Rectal smooth muscle tissue (tissue), 1 donor: Measurements from ENCODE around the gene BNIP3.
A peak's percentile ranks its signal among the peaks of the same experiment; 100 is the strongest.

Experiments
- H3K27ac ChIP-seq: one replicate; pipeline ENCODE4 v1.7.0; 2013; ENCODE audit warnings: low read depth, low read length, inconsistent platforms
- H3K27me3 ChIP-seq: one replicate; pipeline ENCODE4 v1.7.0; 2013; ENCODE audit warnings: low read length; ENCODE audit not compliant: control insufficient read depth, insufficient read depth
- H3K36me3 ChIP-seq: one replicate; pipeline ENCODE4 v1.7.0; 2013; ENCODE audit warnings: low read length; ENCODE audit not compliant: control insufficient read depth, insufficient read depth
- H3K4me1 ChIP-seq: one replicate; pipeline ENCODE4 v1.7.0; 2013; ENCODE audit warnings: low read length; ENCODE audit not compliant: control insufficient read depth, insufficient read depth
- H3K4me3 ChIP-seq: one replicate; pipeline ENCODE4 v1.7.0; 2013; ENCODE audit warnings: low read length
- H3K9ac ChIP-seq: one replicate; pipeline ENCODE4 v1.7.0; 2013; ENCODE audit warnings: low read length

Gene BNIP3

DNA sequence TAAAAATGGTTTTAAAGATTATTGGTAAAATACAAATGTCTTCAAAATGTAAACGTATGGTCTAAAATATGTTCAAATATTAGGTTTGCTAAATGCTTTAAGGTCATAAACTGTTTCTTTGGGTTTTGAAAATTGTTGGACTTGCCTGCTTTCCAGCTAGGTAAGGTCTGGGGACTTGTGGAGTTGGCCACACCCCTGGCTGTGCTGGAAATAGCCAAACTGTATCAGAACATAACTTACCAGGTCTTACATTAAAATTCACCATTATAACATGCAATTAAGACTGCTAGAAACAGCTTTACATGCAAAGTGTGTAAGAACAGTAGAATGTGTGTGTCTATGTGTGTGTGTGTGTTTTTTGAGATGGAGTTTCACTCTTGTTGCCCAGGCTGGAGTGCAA is 29.7 kb upstream of the BNIP3 start:
- H3K9ac ChIP-seq: no peak overlapping the region
- peak overlapping the region; percentile 8 for H3K27ac ChIP-seq
- no peaks in the 10 kb centered on the region for H3K36me3 ChIP-seq
- H3K4me1 ChIP-seq: peaks cover 5% of the 10 kb centered on the region
- H3K27me3 ChIP-seq: no peaks in the 10 kb centered on the region
- H3K4me3 ChIP-seq: no peak overlapping the region

DNA sequence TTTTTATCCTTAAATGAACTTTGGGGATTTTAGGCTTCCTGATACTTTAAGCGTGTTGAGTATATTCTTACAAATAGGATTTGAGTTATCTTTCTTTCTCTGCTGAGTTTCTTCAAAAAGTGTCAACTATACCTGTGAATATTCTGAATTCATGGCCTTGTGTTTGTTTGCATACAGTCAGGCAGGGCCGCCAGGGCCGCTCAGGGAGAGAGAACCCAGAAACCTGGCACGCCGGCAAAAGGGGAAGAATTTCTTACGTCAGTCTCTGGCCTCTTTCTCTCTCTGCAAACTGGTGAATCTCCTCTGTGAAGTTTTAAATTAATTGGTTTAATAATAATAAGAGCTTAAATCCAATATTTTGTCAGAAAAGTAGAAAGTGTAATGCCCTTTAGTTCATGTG is 29.3 kb upstream of the BNIP3 start:
- peaks cover 5% of the 10 kb centered on the region for H3K4me1 ChIP-seq
- no peak overlapping the region for H3K9ac ChIP-seq
- H3K27ac ChIP-seq: no peak overlapping the region
- no peaks in the 10 kb centered on the region for H3K27me3 ChIP-seq
- H3K4me3 ChIP-seq: no peak overlapping the region
- H3K36me3 ChIP-seq: no peaks in the 10 kb centered on the region

DNA sequence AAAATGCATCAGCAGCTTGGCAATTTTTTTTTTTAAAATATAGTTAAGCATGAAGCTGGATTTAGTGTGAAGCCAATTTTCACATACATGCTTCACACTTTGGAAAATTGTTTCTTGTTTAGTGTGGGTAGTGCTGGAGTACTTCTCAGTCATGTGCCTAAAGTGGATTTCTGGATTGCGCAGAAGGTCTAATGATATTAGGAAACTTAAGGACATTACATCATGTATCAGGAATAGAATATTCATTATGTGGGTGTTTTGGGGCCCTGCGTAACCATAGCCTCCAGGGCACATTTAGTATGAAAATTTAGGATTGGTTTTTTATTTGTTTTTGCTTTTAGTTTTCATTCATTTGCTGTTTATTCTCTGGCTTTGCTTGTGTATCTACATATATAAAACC is 28.8 kb upstream of the BNIP3 start:
- Histone ChIP-seq H3K9ac (no peak overlapping the region), H3K36me3 (no peaks in the 10 kb centered on the region), H3K4me3 (no peak overlapping the region), H3K27me3 (no peaks in the 10 kb centered on the region), H3K27ac (no peak overlapping the region), H3K4me1 (peaks cover 5% of the 10 kb centered on the region)

DNA sequence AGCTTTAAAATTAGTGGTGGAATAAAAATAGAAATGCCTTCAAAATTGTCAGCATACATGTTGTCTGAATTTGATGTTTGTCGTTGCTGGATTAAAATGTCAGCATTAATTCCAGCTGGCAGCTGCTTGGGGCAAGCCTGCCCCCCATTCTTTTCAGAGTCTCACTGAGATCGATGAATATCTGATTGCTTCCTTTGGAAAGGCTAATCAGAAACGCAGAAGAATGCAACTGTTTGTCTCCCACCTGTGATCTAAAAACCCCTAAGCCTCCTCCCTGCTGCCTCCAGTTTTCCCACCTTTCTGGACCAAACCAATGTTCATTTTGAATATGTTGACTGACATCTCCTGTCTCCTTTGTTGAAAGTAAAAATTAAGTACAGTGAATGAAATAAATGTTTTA is 27.9 kb upstream of the BNIP3 start:
- H3K4me3 ChIP-seq: no peak overlapping the region
- H3K27me3 ChIP-seq: no peaks in the 10 kb centered on the region
- no peak overlapping the region for H3K27ac ChIP-seq

DNA sequence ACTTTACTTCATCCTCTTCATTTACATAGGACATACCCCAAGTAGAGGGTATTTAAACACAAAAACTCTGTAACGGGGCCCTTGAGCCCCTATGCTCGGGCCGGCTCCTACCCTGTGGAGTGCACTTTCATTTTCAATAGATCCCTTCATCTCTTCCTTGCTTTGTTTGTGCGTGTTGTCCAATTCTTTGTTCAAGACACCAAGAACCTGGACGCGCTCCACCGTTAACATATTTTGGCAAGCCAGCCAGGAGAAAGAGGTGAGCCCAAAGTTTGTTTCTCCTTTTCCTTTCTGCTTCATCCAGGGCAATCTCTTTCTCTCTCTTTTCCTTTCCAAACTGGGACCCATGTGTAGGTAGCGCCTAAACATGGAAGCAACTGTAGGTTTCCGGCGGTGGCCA is 26.0 kb upstream of the BNIP3 start:
- Histone ChIP-seq H3K9ac (no peak overlapping the region), H3K4me3 (no peak overlapping the region), H3K4me1 (peaks cover 5% of the 10 kb centered on the region), H3K27me3 (no peaks in the 10 kb centered on the region), H3K36me3 (no peaks in the 10 kb centered on the region), H3K27ac (no peak overlapping the region)

More for the DNA sequence above, 27.9 kb upstream of the BNIP3 start:
- Histone ChIP-seq H3K9ac (no peak overlapping the region), H3K4me1 (peaks cover 5% of the 10 kb centered on the region), H3K36me3 (no peaks in the 10 kb centered on the region)

DNA sequence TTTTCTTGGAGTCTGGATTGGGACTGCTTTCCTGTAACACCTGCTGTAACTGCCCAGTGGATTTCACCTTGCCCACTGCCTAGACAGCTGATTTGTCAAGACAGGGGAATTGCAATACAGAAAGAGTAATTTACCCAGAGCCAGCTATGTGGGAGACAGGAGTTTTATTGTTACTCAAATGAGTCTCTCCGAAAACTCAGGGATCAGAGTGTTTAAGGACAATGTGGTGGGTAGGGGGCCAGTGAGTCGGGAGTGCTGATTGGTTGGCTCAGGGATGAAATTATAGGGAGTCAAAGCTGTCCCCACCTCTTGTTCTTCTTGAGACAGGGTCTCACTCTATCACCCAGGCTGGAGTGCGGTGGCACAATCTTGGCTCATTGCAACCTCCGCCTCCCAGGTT is 25.2 kb upstream of the BNIP3 start:
- peaks cover 5% of the 10 kb centered on the region for H3K4me1 ChIP-seq
- H3K4me3 ChIP-seq: no peak overlapping the region
- H3K36me3 ChIP-seq: no peaks in the 10 kb centered on the region
- no peak overlapping the region for H3K27ac ChIP-seq
- H3K9ac ChIP-seq: no peak overlapping the region
- no peaks in the 10 kb centered on the region for H3K27me3 ChIP-seq

DNA sequence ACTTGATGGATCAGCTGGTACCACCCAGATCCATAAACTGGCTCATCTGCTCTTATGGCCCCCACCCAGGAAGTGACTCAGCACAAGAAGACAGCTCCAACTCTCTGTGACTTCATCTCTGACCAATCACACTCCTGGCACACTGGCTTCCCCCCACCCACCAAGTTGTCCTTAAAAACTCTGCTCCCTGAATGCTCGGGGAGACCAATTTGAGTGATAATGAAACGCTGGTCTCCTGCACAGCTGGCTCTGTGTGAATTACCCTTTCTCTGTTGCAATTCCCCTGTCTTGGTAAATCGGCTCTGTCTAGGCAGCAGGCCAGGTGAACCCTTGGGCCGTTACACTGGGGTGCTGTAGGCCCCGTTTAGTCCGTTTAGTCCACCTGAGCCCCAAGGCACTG is 23.4 kb upstream of the BNIP3 start:
- Histone ChIP-seq H3K4me1 (no peaks in the 10 kb centered on the region), H3K9ac (no peak overlapping the region), H3K27me3 (no peaks in the 10 kb centered on the region), H3K4me3 (no peak overlapping the region), H3K27ac (no peak overlapping the region), H3K36me3 (no peaks in the 10 kb centered on the region)

DNA sequence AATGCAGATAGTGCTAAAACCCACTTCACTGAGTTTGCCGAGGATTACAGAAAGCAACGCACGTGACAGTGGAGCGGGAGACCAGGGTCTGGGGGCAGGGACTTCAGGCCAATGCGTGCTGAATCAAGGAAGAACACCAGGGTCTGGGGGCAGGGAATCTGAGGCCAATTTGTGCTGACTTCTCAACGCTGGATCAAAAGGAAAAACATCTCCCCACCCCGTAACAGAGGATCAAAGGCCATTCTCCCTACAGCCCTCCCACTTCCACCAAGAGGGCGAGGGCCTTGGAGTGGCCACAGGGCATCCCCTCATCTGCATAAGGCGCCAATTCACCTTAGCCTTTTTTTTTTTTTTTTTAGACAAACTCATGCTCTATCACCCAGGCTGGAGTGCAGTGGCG is 22.3 kb upstream of the BNIP3 start:
- H3K27ac ChIP-seq: no peak overlapping the region
- no peaks in the 10 kb centered on the region for H3K36me3 ChIP-seq
- H3K4me3 ChIP-seq: no peak overlapping the region
- H3K9ac ChIP-seq: no peak overlapping the region
- no peaks in the 10 kb centered on the region for H3K27me3 ChIP-seq
- H3K4me1 ChIP-seq: no peaks in the 10 kb centered on the region

DNA sequence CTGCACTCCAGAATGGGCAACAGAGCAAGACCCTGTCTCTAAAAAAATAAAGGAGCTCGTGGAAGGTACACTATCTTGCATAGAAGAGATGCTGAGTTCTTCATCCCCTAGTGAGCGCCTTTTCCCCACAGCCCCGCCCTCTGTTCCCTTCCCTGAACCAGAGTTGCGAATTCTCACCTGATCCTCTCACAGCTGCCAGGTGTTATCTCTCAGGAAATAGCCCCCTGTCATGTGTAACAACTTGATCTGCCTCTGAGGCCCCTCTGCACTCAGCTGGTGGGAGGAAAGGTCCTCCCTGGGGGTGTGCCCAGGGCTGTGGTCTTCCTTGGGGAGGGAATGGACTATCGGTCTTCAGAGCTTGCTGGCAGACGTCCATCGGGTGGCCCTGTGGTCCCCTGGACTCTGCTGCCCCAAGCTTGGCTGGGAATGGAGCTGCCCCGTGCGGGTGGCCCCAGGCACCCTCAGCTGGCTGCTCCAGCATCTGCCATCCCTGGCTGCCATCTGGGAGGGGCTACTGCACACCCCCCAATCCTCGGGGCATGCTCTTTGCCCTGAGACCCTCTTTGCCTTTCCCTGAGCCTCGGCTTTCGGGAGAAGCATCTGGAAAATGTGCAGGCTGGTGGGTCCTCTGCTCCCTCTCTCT is 21.7 kb upstream of the BNIP3 start:
- no peak overlapping the region for H3K4me3 ChIP-seq

DNA sequence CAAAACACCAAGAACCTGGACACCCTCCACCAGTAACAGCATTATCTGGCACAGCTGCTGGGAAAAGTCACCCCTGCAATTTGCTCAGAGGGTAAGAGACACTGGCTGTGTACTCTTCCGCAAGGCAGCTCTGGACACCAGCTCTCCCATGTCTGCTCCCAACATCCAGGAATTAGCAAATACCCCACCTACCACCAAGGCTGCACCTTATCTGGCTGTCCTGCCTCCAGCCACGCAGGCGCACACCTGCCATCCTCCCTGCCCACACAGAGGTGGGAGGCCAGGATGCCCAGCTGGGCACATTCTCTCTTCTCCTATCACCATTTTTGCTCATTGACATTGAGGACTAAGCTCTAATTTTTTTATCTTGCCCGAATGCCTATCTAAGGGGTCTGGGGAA is 20.3 kb upstream of the BNIP3 start:
- Histone ChIP-seq H3K27me3 (no peaks in the 10 kb centered on the region), H3K27ac (no peak overlapping the region)

More for the DNA sequence above, 21.7 kb upstream of the BNIP3 start:
- no peak overlapping the region for H3K9ac ChIP-seq
- no peak overlapping the region for H3K27ac ChIP-seq
- no peaks in the 10 kb centered on the region for H3K27me3 ChIP-seq
- H3K4me1 ChIP-seq: no peaks in the 10 kb centered on the region
- no peaks in the 10 kb centered on the region for H3K36me3 ChIP-seq

DNA sequence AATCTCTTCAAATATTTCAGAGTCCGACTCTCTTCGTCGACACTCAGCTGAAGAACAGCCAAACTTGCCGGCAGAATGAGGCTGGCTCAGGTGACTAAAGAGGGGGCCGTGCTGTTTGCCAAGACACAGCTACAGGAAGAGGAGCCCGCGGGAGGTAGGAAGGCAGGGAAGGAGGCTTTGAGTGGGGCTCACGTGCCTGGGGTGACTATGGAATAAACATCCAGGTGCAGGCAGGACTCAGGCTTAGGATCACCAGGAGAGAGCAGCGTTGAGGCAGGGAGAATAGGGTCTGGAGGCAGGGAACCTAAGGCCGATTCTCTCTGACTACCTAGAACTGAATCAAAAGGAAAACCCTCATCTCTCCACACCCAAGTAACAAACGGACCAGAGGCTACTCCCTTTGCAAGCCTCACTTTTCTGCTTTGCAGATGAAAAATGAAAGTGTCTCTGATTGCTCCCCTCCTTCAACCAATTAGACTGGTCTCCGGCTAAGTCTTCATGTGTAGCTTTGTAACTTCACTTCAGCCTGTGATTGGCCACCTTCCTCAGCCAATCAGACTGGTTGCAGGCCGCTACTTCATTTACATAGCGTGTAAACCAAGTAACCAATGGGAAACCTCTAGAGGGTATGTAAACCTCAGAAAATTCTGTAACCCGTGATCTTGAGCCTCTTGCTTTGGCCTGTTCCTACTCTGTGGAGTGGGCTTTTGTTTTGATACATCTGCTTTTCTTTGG is 19.7 kb upstream of the BNIP3 start:
- Histone ChIP-seq H3K27ac (no peak overlapping the region), H3K9ac (no peak overlapping the region), H3K4me1 (peaks cover 5% of the 10 kb centered on the region), H3K36me3 (no peaks in the 10 kb centered on the region), H3K4me3 (no peak overlapping the region), H3K27me3 (no peaks in the 10 kb centered on the region)

More for the DNA sequence above, 20.3 kb upstream of the BNIP3 start:
- Histone ChIP-seq H3K4me1 (peaks cover 5% of the 10 kb centered on the region), H3K9ac (no peak overlapping the region), H3K36me3 (no peaks in the 10 kb centered on the region), H3K4me3 (no peak overlapping the region)

DNA sequence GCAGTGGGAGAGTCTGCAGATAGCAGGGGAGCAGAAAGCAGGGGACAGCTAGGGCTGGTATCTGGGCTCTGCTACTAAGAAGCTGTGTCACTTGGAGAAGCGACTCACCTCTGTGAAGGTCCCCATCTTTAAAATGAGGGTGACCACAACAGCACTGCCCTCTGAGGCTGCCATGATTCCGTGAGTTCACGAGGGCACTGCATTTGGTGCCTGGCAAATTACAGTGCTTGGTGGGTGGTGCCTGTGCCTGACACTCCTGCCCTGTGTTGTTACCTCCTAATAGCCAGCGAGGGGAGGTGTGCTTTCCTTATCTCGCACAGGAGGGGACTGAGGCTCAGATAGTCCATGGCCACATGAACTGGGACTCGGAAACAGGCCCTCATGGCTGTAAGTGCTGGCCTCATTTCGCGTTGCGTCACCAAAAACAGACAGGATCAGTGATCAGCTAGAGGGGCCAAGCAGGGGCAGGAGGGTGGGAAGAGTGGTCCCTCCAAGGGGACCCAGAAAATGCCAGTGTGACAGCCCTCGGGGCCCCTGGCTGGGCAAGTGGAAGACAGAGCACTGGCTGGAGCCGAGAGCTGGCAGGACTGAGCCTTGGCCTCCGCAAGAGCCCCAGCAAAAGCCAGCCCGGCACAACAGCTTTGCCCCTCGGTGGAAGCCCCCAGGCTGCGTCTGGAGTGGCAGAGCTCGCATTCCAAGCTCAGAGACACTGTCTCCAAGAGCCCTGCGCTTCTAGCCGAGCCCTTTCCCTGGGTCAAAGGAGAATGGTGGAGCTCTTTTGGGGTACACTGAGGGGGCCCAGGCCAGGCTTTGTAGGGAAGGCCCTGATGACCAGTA is 17.3 kb upstream of the BNIP3 start:
- H3K4me1 ChIP-seq: peaks cover 5% of the 10 kb centered on the region
- H3K36me3 ChIP-seq: no peaks in the 10 kb centered on the region
- H3K9ac ChIP-seq: no peak overlapping the region
- no peak overlapping the region for H3K4me3 ChIP-seq
- no peaks in the 10 kb centered on the region for H3K27me3 ChIP-seq
- no peak overlapping the region for H3K27ac ChIP-seq
